ENCODE data around the gene CHST10. TPM values are rescaled to one million over a fixed set of nuclear protein-coding genes. Genes with fewer than 3 reads are reported as not detected.

The CHST10 gene
- total RNA-seq, 1 experiment from 2014 or later = 29.7 TPM

GRCh38 chr2:100397118-100397860, 20.2 kb downstream of the CHST10 start:
- Histone ChIP-seq H2BK12ac (ENCODE audit: insufficient read length, low read depth, low read length) (no peak overlapping the region), H3K4me1 (ENCODE audit: insufficient read depth, low read length) (no peaks in the 10 kb centered on the region), H2BK120ac (ENCODE audit: low read depth, low read length, poor library complexity, severe bottlenecking) (no peak overlapping the region), H3K18ac (ENCODE audit: insufficient read length, low read depth, low read length) (no peak overlapping the region), H3K27ac (ENCODE audit: insufficient read length, low read depth, low read length) (no peak overlapping the region), H3K56ac (ENCODE audit: insufficient read length, low read depth, low read length) (no peak overlapping the region), H2BK5ac (ENCODE audit: insufficient read length, low read length) (no peak overlapping the region), H3K23ac (ENCODE audit: insufficient read length, low read depth, low read length) (no peak overlapping the region), H3K79me1 (ENCODE audit: insufficient read depth, low read depth, low read length, poor library complexity, severe bottlenecking) (no peaks in the 10 kb centered on the region), H2BK15ac (ENCODE audit: low read depth, low read length) (no peak overlapping the region), H3K4me2 (ENCODE audit: insufficient read depth, insufficient read length, low read length) (no peak overlapping the region), H3K14ac (ENCODE audit: insufficient read depth, low read length) (no peak overlapping the region), H2AFZ (ENCODE audit: low read length) (no peak overlapping the region), H3K9ac (ENCODE audit: extremely low read depth, insufficient read length, low read length) (no peak overlapping the region), H3K27me3 (ENCODE audit: insufficient read depth, low read length) (no peaks in the 10 kb centered on the region), H2AK5ac (ENCODE audit: insufficient read length, low read length) (no peak overlapping the region), H3K4ac (ENCODE audit: low read depth, low read length) (no peak overlapping the region), H4K8ac (replicated peaks; ENCODE audit: insufficient read length, low read depth, low read length) (no peak overlapping the region), H4K91ac (ENCODE audit: insufficient read length, low read depth, low read length) (no peak overlapping the region), H3K79me2 (ENCODE audit: insufficient read depth, low read length) (no peaks in the 10 kb centered on the region), H2BK20ac (ENCODE audit: low read depth, low read length, poor library complexity, severe bottlenecking) (no peak overlapping the region), H4K5ac (ENCODE audit: insufficient read length, low read depth, low read length) (no peak overlapping the region), H3K23me2 (ENCODE audit: insufficient read length, low read depth, low read length, poor library complexity, severe bottlenecking) (no peaks in the 10 kb centered on the region), H3T11ph (ENCODE audit: low read length) (no peak overlapping the region), H3K9me3 (ENCODE audit: control insufficient read depth, low read depth, low read length) (no peaks in the 10 kb centered on the region), H4K20me1 (ENCODE audit: control insufficient read depth, insufficient read depth, insufficient read length) (no peaks in the 10 kb centered on the region)
- Mint-ChIP-seq H3K36me3 (ENCODE audit: insufficient read depth in 1 of 3, low read depth in 3 of 3) (peaks cover 42 to 78% (median 57%) of the 10 kb centered on the region in 3 experiments), H3K4me1 (0 out of 4 replicates have a peak, but pooled peaks cover 0 to 2% of the 10 kb centered on the region in 2 experiments), H3K4me3 (no peak overlapping the region), H3K27ac (no peak overlapping the region), H3K9me3 (no peaks in the 10 kb centered on the region), H3K27me3 (ENCODE audit: low read depth) (no peaks in the 10 kb centered on the region)
- TF ChIP-seq CTCF (conservative IDR thresholded peaks at IDR 0.05) = no peak
- DNase-seq = no peak
- no CpG with 5 or more reads among the region's 12 CpGs for WGBS (ENCODE audit: extremely low coverage, insufficient read length, low lambda C conversion rate)
